ENCODE data around the gene SLC12A7. TPM values are rescaled to one million over a fixed set of nuclear protein-coding genes. Genes with fewer than 3 reads are reported as not detected.

Gene SLC12A7
- total RNA-seq, 1 donor from 2014 or later = 4.9 TPM

GRCh38 chr5:1043327-1043726, 68.5 kb downstream of the SLC12A7 start:
- Mint-ChIP-seq H3K9me3 (ENCODE audit: low read depth) (peaks cover 3% of the 10 kb centered on the region), H3K27me3 (ENCODE audit: low read depth) (peaks cover 16% of the 10 kb centered on the region), H3K4me3 (ENCODE audit: unreplicated experiment) (no peak overlapping the region), H3K36me3 (ENCODE audit: low read depth) (peaks cover 2% of the 10 kb centered on the region), H3K4me1 (ENCODE audit: low read depth) (no peaks in the 10 kb centered on the region), H3K27ac (ENCODE audit: unreplicated experiment) (no peak overlapping the region)
- no peak for TF ChIP-seq CTCF (IDR thresholded peaks at IDR 0.05)
- DNase-seq (ENCODE audit: low spot score) = no peak

GRCh38 chr5:1042626-1043025, 69.2 kb downstream of the SLC12A7 start:
- DNase-seq (ENCODE audit: low spot score) = no peak
- Mint-ChIP-seq H3K9me3 (ENCODE audit: low read depth) (peaks cover 3% of the 10 kb centered on the region), H3K27me3 (ENCODE audit: low read depth) (peaks cover 16% of the 10 kb centered on the region), H3K27ac (ENCODE audit: unreplicated experiment) (no peak overlapping the region), H3K4me1 (ENCODE audit: low read depth) (no peaks in the 10 kb centered on the region), H3K4me3 (ENCODE audit: unreplicated experiment) (no peak overlapping the region), H3K36me3 (ENCODE audit: low read depth) (peaks cover 2% of the 10 kb centered on the region)
- TF ChIP-seq CTCF (IDR thresholded peaks at IDR 0.05) = no peak

- no peak for TF ChIP-seq CTCF (IDR thresholded peaks at IDR 0.05)
- H3K27ac Mint-ChIP-seq (ENCODE audit: unreplicated experiment) = no peak overlapping the region
- no peak for DNase-seq (ENCODE audit: low spot score)
- H3K36me3 Mint-ChIP-seq (ENCODE audit: low read depth) = no peaks in the 10 kb centered on the region
- no peak overlapping the region for H3K4me3 Mint-ChIP-seq (ENCODE audit: unreplicated experiment)
- H3K27me3 Mint-ChIP-seq (ENCODE audit: low read depth) = peaks cover 17% of the 10 kb centered on the region
- no peaks in the 10 kb centered on the region for H3K4me1 Mint-ChIP-seq (ENCODE audit: low read depth)
- peaks cover 3% of the 10 kb centered on the region for H3K9me3 Mint-ChIP-seq (ENCODE audit: low read depth)
Measured at GRCh38 chr5:1041225-1042143, 70.4 kb downstream of the SLC12A7 start.

- peak; percentile 90 for DNase-seq (ENCODE audit: low spot score)
- no peak overlapping the region for H3K4me3 Mint-ChIP-seq (ENCODE audit: unreplicated experiment)
- no peak overlapping the region for H3K27ac Mint-ChIP-seq (ENCODE audit: unreplicated experiment)
- TF ChIP-seq CTCF (IDR thresholded peaks at IDR 0.05) = no peak
- no peaks in the 10 kb centered on the region for H3K4me1 Mint-ChIP-seq (ENCODE audit: low read depth)
- no peaks in the 10 kb centered on the region for H3K36me3 Mint-ChIP-seq (ENCODE audit: low read depth)
- H3K9me3 Mint-ChIP-seq (ENCODE audit: low read depth) = peaks cover 3% of the 10 kb centered on the region
- H3K27me3 Mint-ChIP-seq (ENCODE audit: low read depth) = peaks cover 13% of the 10 kb centered on the region
Measured at GRCh38 chr5:1040571-1040970, 71.3 kb downstream of the SLC12A7 start.

- Mint-ChIP-seq H3K36me3 (ENCODE audit: low read depth) (no peaks in the 10 kb centered on the region), H3K4me1 (ENCODE audit: low read depth) (no peaks in the 10 kb centered on the region), H3K4me3 (ENCODE audit: unreplicated experiment) (no peak overlapping the region), H3K9me3 (ENCODE audit: low read depth) (peaks cover 3% of the 10 kb centered on the region), H3K27ac (ENCODE audit: unreplicated experiment) (no peak overlapping the region), H3K27me3 (ENCODE audit: low read depth) (peaks cover 16% of the 10 kb centered on the region)
- no peak for TF ChIP-seq CTCF (IDR thresholded peaks at IDR 0.05)
- DNase-seq (ENCODE audit: low spot score) = peak; percentile 47
Measured at GRCh38 chr5:1039706-1040260, 72.1 kb downstream of the SLC12A7 start.

All from chondrocyte (in vitro differentiated cells).